ENCODE data around the gene FAR2.

DNA sequence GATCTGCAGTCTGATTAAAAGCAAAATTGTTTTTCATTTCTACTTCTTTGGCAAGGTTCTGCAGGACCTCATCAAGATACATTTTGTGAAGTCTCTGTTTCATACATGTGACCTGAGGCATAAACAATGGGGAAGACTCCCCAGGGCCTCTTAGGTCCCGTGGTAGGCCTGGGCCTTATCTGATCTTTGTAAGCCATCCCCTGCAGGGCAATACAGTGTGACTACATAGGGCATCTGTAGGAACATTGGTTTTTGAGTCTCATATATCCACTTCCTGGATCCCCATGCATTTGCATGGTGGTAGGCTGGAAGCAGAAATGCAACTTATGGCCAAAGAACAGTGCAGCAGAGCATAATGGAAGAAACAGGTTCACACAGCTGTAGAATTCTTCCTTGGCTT lies 6.0 kb downstream of the FAR2 start:
- TF ChIP-seq, protein P1, sequence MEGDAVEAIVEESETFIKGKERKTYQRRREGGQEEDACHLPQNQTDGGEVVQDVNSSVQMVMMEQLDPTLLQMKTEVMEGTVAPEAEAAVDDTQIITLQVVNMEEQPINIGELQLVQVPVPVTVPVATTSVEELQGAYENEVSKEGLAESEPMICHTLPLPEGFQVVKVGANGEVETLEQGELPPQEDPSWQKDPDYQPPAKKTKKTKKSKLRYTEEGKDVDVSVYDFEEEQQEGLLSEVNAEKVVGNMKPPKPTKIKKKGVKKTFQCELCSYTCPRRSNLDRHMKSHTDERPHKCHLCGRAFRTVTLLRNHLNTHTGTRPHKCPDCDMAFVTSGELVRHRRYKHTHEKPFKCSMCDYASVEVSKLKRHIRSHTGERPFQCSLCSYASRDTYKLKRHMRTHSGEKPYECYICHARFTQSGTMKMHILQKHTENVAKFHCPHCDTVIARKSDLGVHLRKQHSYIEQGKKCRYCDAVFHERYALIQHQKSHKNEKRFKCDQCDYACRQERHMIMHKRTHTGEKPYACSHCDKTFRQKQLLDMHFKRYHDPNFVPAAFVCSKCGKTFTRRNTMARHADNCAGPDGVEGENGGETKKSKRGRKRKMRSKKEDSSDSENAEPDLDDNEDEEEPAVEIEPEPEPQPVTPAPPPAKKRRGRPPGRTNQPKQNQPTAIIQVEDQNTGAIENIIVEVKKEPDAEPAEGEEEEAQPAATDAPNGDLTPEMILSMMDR (conservative IDR thresholded peaks at IDR 0.05; ENCODE audit: low read length) = no peak
- no peak for TF ChIP-seq EZH2phosphoT487 (IDR thresholded peaks at IDR 0.05; ENCODE audit: borderline replicate concordance, low read depth, low read length)
